ENCODE results near the gene SORBS2.

The SORBS2 gene

GRCh38 chr4:185800266-185800945 lies 11.6 kb downstream of the SORBS2 start:
- no peak for DNase-seq (ENCODE audit: low read depth)

- DNase-seq (ENCODE audit: low read depth): no peak
Measured at GRCh38 chr4:185799442-185799841, 12.6 kb downstream of the SORBS2 start.

- DNase-seq (ENCODE audit: low read depth): no peak
Measured at GRCh38 chr4:185797596-185798338, 14.2 kb downstream of the SORBS2 start.

DNA sequence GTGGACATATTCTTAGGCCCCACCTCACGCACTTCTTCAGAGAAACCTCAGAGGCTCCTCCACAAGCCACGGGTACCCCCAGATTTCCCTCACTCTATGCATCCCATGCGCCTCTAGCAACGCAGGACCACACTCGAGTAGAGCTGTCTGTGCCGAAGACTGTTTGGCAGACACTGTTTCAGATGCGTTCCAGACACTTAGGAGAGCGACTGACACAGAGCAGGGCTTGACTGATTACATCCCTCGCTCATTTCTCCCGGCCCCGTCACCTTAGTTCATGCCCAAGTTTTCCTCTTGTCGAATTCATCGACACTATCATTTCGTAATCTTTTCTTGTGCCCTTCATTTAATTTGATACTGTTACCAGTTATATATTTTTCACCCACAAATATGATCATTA lies 15.0 kb downstream of the SORBS2 start:
- DNase-seq (ENCODE audit: low read depth): no peak

DNA sequence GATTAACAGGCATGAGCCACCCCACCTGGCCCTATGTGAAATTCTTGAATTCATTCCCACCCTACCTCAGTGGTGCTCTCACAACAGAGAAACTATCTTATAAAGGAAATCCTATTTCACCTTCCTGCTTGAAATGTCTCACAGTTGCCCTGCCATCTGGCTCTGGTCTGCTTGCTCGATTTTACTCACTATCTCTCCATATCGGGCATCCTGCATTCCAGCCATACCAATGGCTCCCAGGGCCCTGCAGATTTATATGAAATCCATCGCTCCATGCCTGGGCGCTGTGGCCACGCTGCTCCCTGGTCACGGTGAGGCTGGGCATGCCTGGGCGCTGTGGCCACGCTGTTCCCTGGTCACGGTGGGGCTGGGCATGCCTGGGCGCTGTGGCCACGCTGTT lies 15.8 kb downstream of the SORBS2 start:
- DNase-seq (ENCODE audit: low read depth): no peak

- DNase-seq (ENCODE audit: low read depth): no peak
Measured at GRCh38 chr4:185794637-185795036, 17.4 kb downstream of the SORBS2 start.

DNA sequence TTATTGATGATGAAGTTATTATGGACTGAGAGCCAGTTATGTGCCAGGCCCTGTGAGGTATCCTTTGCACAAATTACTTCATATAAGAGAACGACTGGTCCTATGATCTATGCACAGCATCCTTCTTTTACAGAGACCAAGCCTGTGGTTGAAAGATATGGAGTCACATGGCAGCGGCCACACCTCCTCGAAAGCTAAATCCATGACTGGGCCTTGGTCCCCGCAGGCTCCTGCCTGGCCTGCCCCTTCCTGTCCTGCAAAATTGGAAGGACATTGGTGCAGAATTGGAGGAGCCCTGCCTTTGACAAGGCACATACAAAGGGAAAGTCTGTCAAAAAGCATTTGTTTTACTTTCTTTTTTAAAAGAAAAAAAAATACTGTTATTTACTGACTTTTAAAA lies 18.3 kb downstream of the SORBS2 start:
- no peak for DNase-seq (ENCODE audit: low read depth)

GRCh38 chr4:185793116-185793485 lies 18.9 kb downstream of the SORBS2 start:
- no peak for DNase-seq (ENCODE audit: low read depth)

- no peak for DNase-seq (ENCODE audit: low read depth)
Measured at GRCh38 chr4:185792384-185793115, 19.4 kb downstream of the SORBS2 start.

GRCh38 chr4:185787926-185788679 lies 23.9 kb downstream of the SORBS2 start:
- no peak for DNase-seq (ENCODE audit: low read depth)

GRCh38 chr4:185786422-185786821 lies 25.6 kb downstream of the SORBS2 start:
- DNase-seq (ENCODE audit: low read depth): no peak

GRCh38 chr4:185783574-185783973 lies 28.4 kb downstream of the SORBS2 start:
- no peak for DNase-seq (ENCODE audit: low read depth)

DNA sequence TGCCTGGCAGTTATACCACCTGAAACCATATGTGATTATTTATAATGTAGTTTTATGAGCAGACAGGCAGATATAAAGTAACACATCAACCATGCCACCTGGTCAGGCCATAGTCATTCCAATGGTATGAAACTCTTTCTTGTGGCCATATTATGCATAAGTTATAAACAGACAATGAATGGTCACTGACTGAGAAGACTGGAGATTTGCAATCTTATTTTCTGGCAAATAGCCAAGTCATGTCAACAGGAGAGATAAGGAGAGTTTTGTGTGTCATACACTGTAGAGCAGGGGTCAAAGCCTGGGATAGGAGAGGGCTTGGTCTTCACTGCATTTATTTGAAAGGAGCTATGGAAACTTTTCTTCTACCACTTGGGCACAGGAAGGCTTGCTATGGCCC lies 29.5 kb downstream of the SORBS2 start:
- no peak for DNase-seq (ENCODE audit: low read depth)

GRCh38 chr4:185781555-185782215 lies 30.3 kb downstream of the SORBS2 start:
- DNase-seq (ENCODE audit: low read depth): no peak

- no peak for DNase-seq (ENCODE audit: low read depth)
Measured at GRCh38 chr4:185780472-185780871, 31.5 kb downstream of the SORBS2 start.

DNA sequence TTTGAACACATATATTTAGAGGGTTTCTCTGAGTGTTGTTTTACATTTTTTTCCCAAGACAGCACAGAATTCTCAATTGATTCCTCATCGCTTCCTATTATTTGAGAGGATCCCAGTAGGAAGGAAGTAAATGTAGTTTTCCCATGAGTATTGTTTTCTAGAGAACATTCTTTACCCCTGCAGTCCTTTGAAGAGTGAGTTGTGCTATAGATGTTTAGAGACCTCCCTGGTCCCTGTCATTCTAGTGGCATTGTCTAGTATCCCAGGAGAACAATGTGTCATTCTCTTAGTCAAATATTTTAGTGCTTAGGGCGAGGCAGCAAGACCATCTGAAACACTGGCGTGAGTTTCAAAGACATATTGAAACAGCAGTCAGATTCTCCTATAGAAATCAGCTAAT lies 32.5 kb downstream of the SORBS2 start:
- DNase-seq (ENCODE audit: low read depth): no peak

GRCh38 chr4:185778307-185778706 lies 33.7 kb downstream of the SORBS2 start:
- DNase-seq (ENCODE audit: low read depth): no peak

DNA sequence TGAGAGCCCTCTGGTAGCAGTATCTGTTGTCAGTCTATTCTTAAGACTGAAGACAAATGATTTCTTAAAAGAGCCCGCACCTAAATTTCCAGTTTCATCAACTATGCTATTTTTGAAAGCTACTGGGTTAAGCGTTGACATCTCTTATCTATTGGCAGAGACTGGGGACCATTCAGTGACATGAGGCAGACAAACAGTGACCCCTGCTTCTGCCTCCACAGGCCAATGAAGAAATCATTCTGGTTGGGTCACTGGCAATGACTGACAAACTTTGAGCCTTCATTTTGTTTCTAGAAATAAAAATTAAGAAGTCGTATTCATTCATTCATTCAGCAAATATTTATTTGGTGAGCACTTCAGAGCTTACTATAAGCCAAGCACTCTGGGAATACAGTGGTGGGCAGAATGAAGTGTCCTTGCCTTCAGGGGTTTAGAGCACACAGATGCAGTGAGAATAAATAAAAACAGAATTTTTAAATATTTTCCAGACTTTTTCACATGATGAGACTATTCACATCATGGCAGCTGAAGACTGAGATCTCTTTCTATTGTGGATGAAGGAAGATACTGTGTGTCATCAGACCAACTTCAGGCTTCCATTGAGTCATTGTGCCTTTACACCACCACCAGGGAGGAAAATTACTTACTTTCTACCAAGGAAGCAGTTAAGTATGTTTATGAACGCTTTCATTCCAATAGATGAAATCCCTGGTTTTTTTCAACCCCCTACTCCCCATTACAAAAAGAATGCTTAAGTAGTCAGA lies 36.0 kb downstream of the SORBS2 start:
- no peak for DNase-seq (ENCODE audit: low read depth)

- no peak for DNase-seq (ENCODE audit: low read depth)
Measured at GRCh38 chr4:185774845-185775680, 36.9 kb downstream of the SORBS2 start.

- DNase-seq (ENCODE audit: low read depth): no peak
Measured at GRCh38 chr4:185774131-185774653, 37.8 kb downstream of the SORBS2 start.

All from stimulated activated CD4-positive, alpha-beta T cell treated with anti-CD3 and anti-CD28 coated beads, Interleukin-2, amount 100 ng/mL, for 4 hours (primary cell).